ENCODE data around the gene KHDRBS1.
"Not testable (repeated sequence)": the region's sequence is repeated elsewhere in the genome, so short reads cannot be mapped to it uniquely, and the experiment has no call there.

Gene KHDRBS1

DNA sequence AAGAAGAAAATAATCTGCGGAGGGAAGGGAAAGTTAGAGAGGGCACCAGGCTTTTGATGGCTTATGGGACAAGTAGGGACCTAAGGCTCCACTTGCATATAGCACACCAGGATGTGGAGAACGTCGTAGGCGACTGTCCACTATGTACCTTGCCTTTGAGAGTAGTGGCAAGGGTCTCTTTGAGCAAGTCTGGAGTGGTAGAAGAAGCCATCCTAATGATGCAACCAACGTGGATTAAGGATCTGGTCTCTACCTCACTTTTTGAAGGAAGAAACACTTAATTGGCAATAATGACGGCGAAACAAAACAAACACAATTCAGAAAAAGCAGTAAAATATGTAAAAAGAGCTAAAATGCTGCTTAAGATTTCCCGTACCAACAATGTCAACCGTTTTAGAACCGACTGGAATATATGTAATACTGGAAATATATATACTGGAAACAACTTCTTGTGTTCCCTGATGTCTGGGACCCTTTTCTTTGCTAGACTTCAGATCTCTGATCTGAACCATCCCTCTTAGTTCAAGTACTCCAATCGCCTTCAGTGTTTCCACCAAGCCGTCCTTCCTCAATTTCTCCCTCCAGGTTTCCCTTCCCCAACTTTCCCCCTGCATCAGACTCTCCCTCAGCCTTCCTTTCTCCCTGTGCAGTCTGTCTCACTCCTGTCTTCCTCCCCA is 821 bp upstream of the KHDRBS1 start:
- in situ Hi-C loops (cut with MboI; ENCODE audit: low sequenced_read_pairs) = no loop called here

- in situ Hi-C loops (cut with MboI; ENCODE audit: low sequenced_read_pairs) = no loop called here
Measured at GRCh38 chr1:32014199-32014947, 705 bp downstream of the KHDRBS1 start.

DNA sequence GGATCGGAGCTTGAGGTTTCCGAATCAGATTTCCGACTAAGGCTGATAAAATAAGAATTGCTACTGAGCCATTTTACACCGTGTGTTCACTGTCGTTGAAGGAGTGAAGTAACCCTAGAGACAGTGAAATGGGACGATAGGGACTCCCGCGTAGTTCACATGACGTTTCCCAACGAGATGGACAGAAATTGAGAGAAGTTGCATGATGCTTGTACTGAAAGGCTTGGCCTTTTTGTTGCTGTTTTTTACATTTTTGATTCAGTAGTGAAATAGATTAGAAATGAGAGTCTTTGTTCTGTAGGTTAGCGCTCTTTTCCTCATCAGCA is 1.2 kb downstream of the KHDRBS1 start:
- in situ Hi-C loops (cut with MboI; ENCODE audit: low sequenced_read_pairs) = no loop called here

GRCh38 chr1:32020339-32020738 is 6.7 kb downstream of the KHDRBS1 start:
- in situ Hi-C loops (cut with MboI; ENCODE audit: low sequenced_read_pairs) = no loop called here

GRCh38 chr1:32021574-32022018 is 7.9 kb downstream of the KHDRBS1 start:
- in situ Hi-C loops (cut with MboI; ENCODE audit: low sequenced_read_pairs) = not testable (repeated sequence)

GRCh38 chr1:32023351-32023750 is 9.7 kb downstream of the KHDRBS1 start:
- in situ Hi-C loops (cut with MboI; ENCODE audit: low sequenced_read_pairs) = no loop called here

DNA sequence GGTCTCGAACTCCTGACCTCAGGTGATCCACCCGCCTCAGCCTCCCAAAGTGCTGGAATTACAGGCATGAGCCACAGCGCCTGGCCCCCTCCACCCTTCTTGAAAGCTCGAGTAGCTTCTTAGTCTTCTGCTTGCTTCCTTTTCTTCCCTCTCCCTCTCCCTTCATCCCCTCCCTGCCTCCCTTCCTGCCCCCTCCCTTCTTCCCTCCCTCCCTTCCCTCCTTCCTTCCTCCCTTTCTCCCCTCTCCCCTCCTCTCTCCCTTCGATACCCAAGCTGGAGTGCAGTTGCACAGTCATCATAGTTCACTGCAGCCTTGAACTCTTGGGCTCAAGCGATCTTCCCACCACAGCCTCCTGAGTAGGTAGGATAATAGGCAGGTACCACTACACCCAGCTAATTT is 11.8 kb downstream of the KHDRBS1 start:
- in situ Hi-C loops (cut with MboI; ENCODE audit: low sequenced_read_pairs) = no loop called here

GRCh38 chr1:32028746-32029145 is 15.1 kb downstream of the KHDRBS1 start:
- in situ Hi-C loops (cut with MboI; ENCODE audit: low sequenced_read_pairs) = no loop called here

- in situ Hi-C loops (cut with MboI; ENCODE audit: low sequenced_read_pairs) = no loop called here
Measured at GRCh38 chr1:32031578-32032274, 18.1 kb downstream of the KHDRBS1 start.

GRCh38 chr1:32032275-32032615 is 18.6 kb downstream of the KHDRBS1 start:
- in situ Hi-C loops (cut with MboI; ENCODE audit: low sequenced_read_pairs) = no loop called here

- in situ Hi-C loops (cut with MboI; ENCODE audit: low sequenced_read_pairs) = no loop called here
Measured at GRCh38 chr1:32035119-32035518, 21.5 kb downstream of the KHDRBS1 start.

- in situ Hi-C loops (cut with MboI; ENCODE audit: low sequenced_read_pairs) = no loop called here
Measured at GRCh38 chr1:32040711-32041110, 27.0 kb downstream of the KHDRBS1 start.

GRCh38 chr1:32042330-32042729 is 28.7 kb downstream of the KHDRBS1 start:
- in situ Hi-C loops (cut with MboI; ENCODE audit: low sequenced_read_pairs) = no loop called here

DNA sequence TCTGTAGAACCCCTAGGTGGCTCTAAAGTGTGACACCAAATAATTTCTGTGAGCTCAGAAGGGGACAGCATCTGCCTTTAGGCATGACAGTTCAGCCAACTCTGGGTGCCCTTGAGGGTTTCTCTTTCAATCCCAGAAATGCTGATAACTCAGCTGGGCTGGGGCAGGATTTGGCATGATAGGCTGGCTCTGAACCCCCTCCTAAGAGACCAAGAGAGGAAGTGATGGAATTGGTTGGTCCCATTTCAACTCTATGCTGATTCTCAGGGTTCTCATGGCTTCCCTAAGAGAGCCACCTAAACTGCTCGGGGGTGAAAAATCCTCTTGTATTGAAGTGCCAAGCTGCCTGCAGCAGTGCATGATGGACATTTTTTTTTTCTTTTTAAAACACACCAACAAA is 30.6 kb downstream of the KHDRBS1 start:
- in situ Hi-C loops (cut with MboI; ENCODE audit: low sequenced_read_pairs) = no loop called here

DNA sequence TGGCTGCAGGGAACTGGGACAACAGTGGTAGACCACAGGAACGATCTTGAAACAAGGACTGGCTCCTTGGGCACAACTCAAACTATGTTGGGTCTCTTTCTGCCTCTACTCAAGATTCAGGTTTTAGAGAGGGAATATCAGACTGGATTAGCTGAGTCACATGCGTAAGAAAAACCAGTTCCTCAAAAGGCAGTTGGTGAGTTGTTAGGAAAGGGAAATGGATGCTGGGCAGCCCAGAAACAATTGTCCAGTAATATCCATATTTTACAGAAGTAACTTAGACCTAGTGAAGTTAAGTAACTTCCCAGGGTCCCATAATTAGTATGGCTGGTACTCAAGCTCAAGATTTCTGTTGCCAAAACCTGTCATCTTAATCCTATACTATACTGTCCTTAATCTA is 32.1 kb downstream of the KHDRBS1 start:
- in situ Hi-C loops (cut with MboI; ENCODE audit: low sequenced_read_pairs) = no loop called here

DNA sequence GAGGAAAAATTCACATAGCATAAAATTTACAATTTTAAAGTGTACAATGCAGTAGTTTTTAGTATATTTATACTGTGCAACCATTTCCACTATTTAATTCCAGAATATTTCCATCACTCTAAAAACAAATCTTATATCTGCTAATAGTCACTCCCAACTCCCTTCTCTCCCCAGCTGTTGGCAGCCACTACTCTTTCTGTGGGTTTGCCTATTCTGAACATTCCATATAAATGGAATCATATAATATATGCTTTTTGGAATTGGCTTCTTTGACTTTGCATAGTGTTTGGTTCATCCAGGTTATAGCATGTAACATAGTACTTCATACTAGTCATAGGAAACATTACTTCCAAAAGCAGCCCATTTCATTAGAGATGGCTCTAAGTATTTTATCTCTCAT is 34.0 kb downstream of the KHDRBS1 start:
- in situ Hi-C loops (cut with MboI; ENCODE audit: low sequenced_read_pairs) = no loop called here

- in situ Hi-C loops (cut with MboI; ENCODE audit: low sequenced_read_pairs) = no loop called here
Measured at GRCh38 chr1:32048440-32048839, 34.8 kb downstream of the KHDRBS1 start.

DNA sequence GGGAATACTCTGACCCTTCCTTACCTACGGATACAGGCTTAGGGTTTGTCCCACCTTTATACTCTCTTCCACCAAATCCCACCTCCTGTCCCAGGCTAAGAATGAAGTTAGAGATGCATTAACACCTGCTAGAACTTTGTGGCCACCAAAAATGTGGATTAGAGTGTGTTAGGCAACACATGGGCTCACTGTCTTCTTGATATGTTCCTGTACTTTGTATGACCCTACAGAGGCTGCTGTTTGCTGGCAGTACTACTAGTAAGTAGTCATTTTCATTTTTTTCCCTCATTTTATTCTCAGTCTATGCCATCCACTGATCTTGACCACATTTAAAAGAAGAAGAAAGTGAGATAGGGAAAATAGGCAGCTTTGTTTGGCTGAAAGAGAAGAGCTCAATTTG is 38.0 kb downstream of the KHDRBS1 start:
- in situ Hi-C loops (cut with MboI; ENCODE audit: low sequenced_read_pairs) = no loop called here

- in situ Hi-C loops (cut with MboI; ENCODE audit: low sequenced_read_pairs) = no loop called here
Measured at GRCh38 chr1:32052887-32053286, 39.2 kb downstream of the KHDRBS1 start.

DNA sequence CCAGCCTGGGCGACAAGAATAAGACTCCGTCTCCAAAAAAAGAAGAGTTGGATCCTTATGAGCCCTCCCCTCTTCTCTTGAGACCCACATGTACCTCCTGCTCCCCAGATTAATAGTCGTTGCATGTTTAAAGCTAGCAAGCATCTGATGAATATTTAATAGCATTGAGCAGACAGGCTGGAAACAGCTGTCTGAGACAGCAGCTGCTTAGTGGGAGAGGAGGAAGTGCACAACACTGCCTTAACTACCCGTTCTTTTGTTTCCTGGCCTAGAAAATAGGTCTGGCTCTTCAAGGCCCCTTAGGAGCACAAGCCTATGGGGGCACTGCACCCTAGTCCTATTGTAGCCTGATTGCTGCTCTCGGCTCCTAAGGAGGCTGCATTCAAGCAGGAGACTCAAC is 41.7 kb downstream of the KHDRBS1 start:
- in situ Hi-C loops (cut with MboI; ENCODE audit: low sequenced_read_pairs) = no loop called here

- in situ Hi-C loops (cut with MboI; ENCODE audit: low sequenced_read_pairs) = no loop called here
Measured at GRCh38 chr1:32056598-32056997, 42.9 kb downstream of the KHDRBS1 start.

DNA sequence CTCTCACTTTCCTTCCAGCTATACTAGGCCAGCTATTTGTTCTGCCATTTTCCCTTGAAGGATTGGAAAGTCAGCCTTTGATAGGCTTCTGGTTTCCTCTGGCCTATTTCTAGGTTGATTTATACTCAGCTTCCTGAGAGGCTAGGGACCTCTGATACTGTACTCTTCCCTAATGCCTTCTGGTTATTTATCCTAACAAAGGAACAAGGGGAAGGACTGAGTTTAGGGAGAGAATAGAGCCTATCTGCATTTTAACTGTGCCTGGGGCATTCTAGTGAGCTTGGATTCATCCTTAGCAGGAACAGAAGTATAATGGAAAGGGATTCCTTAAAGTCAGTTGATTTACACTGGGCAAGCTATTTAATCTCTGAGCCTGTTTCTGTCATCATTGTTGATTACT is 47.2 kb downstream of the KHDRBS1 start:
- in situ Hi-C loops (cut with MboI; ENCODE audit: low sequenced_read_pairs) = no loop called here

Measured in hTERT RPE-1 (cell line).